HG02973 (cell line): ENCODE measurements around the gene TNP1.

ENCODE experiments used
- ATAC-seq: cut with Tn5 transposase; IDR thresholded peaks from one replicate; pipeline ENCODE4 v1.9.1; 2021; ENCODE audit warnings: moderate library complexity; ENCODE audit not compliant: unreplicated experiment

TNP1 gene

GRCh38 chr2:216859944-216860343, at the start of gene TNP1:
Gene TNP1 (minus strand): TSS chr2:216860064. CDS start chr2:216860034, 30 bp downstream.
- ATAC-seq = no peak

DNA sequence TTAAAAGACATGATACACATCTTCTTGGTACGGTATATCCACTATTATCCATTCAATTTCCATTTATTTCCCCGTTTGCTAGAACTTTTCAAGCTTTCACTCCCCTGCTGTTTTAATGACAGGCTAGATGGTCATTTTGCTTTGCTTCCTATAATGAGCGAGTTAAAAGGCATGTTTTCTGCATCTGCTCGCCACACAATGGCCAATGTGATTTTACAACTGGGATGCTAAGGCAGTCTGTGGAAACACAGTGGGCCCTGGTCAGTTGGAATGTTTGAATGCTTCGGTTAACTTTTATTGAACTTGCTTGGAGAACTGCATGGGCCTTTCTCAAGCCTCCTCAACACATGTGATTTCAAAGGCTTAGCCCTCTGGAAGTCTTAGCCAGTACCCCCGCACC, 48.4 kb upstream of the TNP1 start:
- no peak for ATAC-seq

- ATAC-seq = no peak
Observed at GRCh38 chr2:216905649-216906329, 45.9 kb upstream of the TNP1 start.

DNA sequence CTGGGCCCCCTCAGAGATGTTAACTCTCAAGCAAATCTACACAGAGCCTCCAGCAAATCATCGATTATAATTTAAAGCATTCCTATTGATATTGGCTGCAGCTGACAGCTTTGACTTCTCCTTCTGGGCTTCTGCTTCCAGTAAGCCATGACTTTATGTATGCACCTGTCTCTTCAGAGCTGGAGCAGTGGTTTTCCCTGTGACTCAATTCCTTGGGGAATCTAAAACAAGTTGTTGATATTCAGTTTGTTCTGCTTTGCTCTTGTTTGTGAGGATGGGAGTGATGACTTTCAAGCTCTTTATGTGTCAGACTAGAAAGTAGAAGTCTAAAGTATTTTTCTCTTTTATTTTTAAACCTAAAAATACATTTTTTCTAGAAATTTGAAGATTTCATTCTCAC, 45.1 kb upstream of the TNP1 start:
- no peak for ATAC-seq

DNA sequence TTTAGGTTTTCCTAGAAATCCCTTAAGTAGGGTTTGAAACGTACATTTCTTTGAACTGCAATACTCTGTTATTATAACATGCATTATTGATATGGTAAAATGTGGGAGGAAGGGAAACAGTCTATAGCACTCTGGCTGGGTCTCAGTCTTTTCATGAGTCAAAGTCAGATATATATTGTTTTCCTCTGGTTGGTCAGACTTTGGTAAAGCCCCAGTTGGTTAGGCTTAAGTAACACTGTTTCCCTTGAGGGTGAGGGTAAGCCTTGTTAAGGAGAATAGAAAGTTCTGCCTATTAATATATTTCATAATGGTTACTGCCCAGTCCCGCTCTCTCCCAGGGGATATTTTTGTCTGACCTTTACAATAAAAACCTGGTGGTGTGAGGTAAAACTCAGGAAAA, 44.7 kb upstream of the TNP1 start:
- no peak for ATAC-seq

DNA sequence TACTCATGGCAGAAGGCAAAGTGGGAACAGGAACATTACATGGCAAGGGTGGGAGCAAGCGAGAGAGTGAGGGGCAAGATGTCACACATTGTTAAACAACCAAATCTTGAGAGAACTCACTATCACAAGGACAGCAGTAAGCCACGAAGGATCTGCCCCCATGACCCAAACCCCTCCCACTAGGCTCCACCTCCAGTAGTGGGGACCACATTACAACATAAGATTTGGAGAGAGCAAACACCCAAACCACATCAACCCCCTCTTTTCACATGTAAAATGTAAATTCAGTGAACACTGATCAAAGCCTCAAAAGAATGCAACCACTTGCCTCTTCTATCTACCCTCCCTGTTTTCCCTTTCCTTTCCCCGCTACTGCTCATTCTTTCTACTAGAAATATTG, 43.6 kb upstream of the TNP1 start:
- ATAC-seq = no peak

- no peak for ATAC-seq
Observed at GRCh38 chr2:216901273-216901672, 41.4 kb upstream of the TNP1 start.

DNA sequence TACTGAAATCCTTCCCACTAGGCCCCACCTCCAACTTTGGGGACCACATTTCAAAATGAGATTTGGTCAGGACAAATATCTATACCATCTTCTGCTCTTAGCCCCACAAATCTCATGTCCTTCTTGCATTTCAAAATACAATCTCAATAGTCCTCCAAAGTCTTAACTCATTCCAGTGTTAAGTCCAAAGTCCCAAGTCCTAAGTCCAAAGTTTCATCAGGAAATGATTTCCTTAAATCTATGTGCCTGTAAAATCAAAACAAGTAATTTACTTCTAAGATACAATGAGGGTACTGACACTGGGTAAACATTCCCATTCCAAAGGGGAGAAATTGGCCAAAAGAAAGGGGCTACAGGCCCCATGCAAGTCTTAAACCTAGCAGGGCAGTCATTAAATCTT, 40.5 kb upstream of the TNP1 start:
- no peak for ATAC-seq

DNA sequence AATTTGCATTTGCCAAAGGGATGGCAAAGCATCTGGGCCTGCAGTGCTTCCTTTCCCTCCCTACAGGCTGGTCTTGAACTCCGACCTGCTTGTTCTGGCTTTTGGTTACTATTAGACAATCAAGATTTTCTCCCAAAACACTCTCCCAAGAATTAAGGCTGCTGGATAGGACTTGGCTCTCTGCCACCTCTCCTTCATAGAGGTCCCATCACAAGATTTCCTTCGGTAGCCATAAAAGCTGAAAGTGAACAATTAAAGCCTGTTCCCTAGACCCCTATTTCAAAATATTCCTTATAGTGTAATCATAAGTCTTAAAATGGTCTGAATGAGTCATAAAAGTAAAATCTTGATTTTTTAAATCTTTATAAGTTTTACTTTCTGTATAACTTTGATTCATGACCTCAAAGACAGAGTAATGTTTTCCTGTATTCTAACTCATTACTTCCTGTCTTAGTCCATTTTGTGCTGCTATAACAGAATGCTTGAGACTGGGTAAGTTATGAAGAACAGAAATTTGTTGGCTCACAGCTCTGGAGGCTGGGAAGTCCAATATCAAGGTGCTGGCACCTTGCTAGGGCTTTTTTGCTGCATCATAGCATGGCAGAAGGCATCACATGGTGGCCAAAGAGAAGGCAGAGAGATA, 37.8 kb upstream of the TNP1 start:
- no peak for ATAC-seq

DNA sequence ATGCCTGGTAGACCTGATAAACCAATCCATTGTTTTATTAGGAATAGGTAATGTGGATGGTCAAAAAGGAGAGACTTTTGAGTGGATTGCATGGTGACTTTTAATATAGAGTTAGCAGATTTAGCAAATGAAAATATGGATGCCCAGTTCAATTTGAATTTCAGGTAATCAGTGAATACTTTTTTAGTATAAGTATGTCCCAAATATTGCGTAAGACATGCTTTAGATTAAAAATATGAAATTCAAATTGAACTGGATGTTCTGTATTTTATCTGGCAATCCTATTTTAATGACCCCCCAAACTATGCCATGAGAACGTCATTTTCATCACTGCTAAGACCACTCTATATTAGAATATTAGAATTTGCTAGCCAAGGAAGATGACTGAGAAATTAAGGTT, 30.3 kb upstream of the TNP1 start:
- no peak for ATAC-seq

GRCh38 chr2:216888887-216889622, 29.2 kb upstream of the TNP1 start:
- no peak for ATAC-seq

DNA sequence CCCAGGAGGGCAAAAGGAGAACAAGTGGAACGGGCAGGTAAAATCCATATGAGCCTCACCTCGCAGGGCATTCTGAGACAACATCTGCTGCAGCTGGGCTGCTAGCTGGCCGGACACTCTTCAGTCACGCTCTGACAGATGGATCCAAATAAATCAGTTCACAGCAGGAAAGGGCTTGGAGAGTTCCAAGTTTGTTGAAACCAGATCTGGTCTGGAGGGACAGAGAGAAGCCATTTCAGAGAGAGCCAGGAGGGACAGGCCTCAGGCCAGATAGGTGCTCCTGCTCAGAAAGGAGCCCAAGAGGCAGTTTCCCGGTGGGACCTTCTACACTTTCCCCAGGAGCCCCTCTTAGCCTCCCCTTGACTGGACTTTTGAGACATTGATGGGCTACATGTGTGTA, 28.2 kb upstream of the TNP1 start:
- ATAC-seq = no peak

DNA sequence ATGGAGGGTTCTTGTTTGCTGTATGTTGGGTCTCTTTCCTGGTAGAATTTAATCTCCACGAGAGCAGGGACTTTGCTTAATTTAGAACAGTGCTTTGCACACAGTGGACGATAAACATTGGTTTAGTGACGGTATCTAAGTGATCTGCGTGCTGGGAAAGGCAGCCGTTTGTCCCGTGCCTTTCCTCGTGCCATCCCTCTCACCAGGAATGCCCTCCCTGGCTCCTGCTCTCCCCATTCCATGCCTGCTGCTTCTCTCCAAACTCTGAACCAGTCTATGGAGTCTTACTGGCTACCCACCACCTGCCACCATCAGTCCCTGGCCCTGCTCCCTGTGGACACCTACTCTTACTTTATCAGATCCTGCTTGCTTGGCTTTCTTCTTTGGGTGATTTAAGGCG, 27.3 kb upstream of the TNP1 start:
- no peak for ATAC-seq

- no peak for ATAC-seq
Observed at GRCh38 chr2:216885117-216885553, 25.3 kb upstream of the TNP1 start.

DNA sequence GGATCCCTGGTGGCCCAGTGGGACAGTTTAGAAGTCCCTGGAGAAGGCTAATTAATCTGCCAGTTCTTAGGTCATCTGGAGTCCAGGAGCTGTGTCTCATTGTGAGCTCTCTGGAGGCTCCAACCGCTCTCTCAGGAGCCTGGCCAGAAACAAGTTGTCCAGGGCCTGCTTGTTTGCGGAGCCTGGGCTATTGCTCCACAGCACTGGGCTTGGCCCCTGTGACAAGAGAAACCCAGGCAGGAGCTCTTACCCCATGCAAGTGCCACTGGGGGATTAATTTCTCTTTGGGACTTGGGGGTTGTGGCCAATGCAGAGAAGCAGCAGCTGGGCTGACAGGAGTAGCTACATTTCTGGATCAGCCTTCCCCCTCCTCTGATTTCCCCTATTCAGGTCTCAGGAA, 24.5 kb upstream of the TNP1 start:
- ATAC-seq = no peak

DNA sequence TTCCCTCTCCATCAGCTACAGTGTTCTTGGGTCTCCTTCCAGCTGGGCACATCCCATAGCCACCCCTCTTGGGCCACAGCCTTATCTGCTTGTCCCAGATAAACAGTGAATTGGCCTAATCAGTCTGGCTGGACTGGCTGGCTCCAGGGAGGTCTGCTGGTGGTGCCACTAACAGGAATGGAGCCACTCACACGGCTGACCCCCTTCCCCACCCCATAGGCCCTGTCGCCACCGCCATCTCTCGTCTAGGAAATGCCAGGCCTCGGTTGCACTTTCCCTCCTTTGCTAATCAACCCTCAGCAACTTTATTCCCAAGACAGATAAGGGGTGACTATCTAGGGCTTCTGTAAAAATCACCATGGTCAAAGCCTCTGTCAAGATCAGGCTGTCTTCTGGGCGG, 23.0 kb upstream of the TNP1 start:
- ATAC-seq = no peak

DNA sequence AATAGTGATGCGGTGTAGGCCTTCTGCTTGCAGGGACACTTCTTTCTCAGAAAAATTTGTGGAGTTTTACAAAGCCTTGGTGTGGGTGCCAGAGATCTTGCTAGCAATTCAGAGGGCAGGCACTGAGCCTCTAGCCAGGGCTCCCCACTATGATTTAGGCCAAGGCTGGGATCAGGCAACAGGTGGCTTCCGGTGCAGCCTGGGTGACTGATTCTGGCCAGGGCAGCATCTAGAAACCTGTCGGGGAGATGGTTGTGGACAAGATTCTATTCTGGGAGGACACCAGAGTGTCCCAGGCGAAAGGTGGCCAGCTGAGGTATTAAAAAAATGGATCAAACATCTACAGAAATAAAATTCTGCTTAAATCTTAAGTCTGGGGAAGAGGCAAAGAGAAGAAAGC, 21.5 kb upstream of the TNP1 start:
- no peak for ATAC-seq

DNA sequence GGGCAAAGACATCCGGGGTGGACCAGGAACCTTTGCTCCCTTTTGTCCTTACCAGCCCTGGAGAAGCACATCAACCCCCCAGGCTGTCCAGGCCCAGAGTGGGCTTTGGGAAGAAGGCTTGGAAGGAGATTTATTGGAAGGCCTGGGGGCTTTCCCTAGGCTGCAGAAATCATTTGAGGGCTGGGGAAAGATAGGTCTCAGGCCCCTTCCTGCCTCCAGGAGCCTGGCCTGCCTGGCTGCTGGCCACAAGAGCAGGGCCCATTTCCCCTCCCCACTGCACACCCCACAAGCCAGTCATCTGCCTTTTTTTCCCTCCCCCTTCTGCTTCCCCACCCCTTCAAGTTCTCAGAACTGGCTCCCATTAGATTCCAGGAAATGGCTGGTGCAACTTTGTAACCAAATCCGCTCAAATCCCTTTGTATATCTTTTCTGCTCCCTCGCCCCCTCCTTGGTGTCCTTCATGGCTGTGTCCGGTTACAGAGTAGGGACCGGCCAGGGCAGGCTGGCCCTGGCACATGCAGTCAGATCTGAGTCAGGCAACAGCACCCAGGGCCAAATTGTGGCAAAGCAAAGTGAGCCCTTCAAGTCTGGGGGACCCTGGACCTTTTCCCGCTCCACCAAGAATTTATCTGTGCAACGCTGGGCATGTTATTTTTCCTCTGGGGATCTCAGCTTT, 20.8 kb upstream of the TNP1 start:
- no peak for ATAC-seq

DNA sequence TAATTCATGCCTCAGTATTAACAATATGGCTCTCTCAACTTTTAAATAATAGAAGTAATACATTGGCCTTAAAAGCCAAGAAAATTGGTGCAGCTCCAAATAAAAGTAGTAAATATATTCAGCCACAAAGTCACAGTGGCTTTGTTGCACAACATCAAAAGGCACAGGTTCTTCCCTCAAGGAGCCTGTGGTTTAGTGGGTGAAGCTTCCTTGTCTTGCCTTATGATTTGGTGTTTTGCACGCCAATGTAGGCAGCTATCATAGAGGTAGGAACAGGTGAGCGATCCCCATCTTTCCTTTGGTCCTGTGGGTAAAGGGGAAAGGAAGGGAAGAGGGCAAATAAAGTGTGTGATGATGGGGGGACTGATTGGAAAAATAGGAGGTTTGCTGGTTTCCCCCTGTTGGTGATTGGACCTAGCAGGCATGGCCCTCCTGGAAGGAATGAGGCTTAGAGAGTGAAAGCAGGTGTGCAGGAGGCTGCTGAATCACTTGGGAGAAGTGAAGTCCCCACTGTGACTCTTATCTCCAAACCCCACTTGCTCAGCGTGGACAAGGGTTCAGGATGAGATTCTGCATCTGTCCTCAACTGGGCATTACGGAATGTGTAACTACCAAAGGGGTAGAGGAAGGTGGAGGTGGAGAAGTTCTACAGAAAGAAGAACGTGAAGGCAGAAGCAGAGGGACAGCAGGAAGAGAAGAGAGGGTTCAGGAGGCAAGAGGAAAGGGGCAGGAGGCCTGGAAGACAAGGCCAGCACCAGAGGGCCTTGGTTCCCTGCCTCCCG, 20.1 kb upstream of the TNP1 start:
- no peak for ATAC-seq

DNA sequence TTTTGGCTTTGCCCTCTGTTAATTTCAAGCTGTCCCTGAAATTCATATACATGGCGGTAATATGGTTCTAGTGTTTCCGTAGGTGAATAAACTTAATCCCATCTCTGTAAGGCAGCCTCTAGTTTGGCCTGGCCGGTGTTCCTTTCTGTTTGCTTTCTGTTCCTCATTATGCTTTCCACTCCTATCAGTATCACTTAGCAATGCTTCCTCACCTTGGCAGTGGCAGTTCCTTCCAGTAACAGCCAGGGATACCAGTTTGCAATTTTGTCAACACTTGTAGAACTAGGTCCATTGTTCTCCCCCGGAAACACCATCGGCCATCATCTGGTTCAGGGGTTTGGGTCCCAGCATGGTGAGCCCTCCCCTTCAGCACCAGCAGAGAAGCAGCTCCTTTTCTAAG, 18.2 kb upstream of the TNP1 start:
- ATAC-seq = no peak

DNA sequence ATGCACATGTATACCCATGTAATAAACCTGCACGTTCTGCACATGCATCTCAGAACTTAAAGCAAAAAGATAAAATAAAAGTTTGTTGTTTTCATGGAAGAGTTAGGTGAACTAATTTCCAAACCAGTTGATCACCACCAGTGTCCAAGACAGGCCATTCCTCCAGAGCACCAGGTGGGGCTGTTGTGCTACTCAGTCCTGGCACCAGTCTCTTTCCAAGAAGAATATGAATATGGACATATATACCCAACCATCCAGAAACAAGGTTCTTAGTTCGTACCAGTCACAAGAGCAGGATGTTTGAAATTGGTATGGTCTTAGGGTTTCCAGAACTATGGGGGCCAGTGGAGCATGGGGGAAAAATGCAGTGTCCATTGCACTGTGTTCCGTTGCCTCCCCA, 17.2 kb upstream of the TNP1 start:
- ATAC-seq = no peak
